HK-2 (cell line): ENCODE results near the gene SLCO6A1.

ENCODE experiments used
- DNase-seq: peaks from one replicate; pipeline ENCODE4 v3.0.0-alpha.2; 2018; ENCODE audit not compliant: unreplicated experiment

The SLCO6A1 gene

DNA sequence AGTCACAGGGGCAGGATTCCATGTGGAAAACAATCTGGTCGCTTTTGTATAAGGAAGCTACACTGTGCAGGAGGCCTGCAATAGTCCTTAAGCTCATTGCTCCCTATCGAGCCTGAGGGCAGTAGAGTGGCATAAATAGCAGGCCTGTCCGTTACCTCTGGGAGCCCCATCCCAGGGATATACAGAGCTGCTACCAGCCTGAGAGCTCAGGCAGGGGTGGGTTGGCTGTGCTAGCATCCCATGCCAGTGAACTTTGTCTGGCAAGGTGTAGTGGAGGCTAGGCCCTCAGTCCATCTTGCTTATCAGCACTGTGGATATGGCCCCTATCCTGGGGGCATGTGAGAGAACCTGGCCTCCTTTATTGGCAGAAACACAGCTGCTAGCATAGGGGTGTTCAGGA is 47.7 kb downstream of the SLCO6A1 start:
- no peak for DNase-seq

DNA sequence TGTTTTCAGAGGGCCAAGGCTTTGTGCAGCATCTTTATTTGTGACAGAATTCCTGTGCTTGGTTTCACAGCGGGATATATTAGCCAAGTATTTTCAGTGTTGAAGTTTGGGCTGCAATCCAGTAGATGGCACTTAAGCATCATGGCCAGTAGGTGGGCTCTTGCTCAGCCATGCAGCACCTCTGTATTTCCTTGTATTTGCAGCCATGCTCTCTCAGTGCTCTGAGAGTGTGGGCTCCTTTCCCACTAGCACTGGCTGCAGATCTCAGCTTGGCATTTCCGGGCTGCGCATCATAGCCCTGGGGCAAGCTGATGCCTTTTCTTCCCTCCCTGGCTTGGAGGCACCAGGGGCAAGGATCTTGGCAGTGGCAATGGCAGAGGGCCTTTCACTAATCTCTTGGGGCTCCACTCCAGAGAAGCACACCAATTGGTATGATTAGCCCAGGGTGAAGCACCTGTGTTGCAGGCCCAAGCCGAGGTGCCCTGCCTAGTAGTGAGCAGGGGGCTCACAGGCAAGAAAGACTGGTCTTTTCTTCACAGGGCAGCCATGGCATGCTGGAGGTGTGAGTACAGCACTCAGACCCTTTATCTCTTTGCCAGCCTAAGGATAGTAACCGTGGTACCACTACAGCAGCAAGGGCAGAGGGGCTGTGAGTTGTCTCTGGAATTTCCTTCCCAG is 48.3 kb downstream of the SLCO6A1 start:
- no peak for DNase-seq

DNA sequence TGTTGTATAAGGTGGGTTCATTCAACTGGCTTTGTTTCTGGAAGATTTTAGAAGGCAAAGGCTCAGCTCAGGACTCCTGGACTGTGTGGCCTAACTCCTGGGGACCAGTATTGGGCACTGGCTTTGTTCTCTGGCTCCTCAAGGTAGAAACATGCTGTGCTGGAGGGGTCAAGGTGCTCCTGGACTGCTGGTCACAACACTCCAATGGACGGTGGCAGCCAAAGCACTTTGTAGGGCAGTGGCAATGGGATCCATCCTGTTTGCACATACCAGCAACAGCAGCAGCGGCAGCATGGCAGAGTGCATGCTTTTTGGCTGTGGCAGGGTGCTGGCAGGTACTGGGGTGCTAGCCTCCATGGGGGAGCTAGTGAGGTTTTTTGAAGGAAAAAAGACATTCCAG is 65.3 kb downstream of the SLCO6A1 start:
- DNase-seq = no peak

DNA sequence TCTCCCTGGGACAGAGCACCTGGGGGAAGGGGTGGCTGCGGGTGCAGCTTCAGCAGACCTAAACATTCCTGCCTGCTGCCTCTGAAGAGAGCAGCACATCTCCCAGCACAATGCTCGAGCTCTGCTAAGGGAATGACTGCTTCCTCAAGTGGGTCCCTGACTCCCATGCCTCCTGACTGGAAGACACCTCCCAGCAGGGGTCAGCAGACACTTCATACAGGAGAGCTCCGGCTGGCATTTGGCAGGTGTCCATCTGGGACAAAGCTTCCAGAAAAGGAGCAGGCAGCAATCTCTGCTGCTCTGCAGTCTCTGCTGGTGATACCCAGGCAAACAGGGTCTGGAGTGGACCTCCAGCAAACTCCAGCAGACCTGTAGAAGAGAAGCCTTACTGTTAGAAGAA is 77.2 kb downstream of the SLCO6A1 start:
- no peak for DNase-seq

DNA sequence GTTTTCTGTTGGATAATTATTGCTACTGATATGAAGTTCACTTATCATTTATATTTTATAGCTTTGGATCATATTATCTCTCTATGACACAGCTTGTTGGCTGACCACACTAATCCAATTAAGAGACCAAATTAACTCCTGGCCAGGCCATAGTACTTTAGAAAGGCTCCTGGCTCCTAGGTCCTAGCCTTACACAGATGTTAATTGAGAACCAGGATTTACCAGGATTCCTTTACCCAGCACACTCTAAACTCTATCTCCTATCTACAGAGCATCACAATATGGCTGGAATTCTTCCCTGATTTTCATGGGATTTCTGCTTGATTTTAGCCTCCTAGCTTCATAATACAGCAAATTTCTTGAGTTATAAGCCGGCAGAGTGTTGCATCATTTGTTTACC is 80.3 kb downstream of the SLCO6A1 start:
- no peak for DNase-seq

DNA sequence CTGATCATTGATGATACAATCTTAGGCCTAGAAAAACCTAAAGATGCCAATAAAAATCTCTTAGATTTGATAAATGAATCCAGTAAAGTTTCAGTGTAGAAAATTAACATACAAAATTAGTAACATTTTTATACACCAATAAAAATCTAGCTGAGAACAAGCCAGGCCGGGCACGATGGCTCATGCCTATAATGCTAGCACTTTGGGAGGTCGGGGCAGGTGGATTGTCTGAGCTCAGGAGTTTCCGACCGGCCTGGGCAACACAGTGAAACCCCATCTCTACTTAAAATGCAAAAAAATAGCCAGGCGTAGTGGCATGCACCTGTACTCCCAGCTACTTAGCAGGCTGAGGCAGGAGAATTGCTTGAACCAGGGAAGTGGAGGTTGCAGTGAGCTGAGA is 84.4 kb downstream of the SLCO6A1 start:
- DNase-seq = no peak

DNA sequence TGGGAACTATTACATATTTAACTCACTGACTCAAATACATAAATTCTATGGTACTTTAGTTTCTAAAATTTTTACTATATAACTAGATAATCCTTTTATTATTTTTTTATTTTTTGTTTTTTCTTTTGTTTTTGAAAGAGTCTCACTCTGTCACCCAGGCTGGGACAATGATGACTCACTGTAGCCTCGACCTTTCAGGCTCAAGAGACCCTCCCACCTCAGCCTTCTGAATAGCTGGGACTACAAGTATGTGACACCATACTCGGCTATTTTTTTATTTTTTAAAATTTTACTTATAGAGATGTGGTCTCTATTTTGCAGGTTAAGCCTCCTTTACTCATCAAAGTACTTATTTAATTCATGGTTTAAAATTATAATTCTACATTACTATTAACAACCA is 110.6 kb downstream of the SLCO6A1 start:
- DNase-seq = no peak

DNA sequence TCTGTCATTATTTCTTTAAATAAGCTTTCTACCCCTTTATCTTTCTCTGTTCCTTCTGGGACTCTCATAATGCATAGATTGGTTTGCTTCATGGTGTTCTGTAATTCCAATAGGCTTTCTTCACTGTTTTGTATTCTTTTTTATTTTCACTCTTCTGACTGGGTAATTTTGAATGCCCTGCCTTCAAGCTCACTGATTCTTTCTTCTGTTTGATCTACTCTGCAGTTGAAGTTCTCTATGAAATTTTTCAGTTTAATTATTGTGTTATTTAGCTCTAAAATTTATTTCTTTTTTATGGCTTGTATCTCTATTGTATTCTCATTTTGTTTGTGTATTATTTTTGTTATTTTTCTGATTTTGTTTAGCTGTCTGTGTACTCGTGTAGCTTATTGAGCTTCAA is 113.4 kb downstream of the SLCO6A1 start:
- DNase-seq = no peak

DNA sequence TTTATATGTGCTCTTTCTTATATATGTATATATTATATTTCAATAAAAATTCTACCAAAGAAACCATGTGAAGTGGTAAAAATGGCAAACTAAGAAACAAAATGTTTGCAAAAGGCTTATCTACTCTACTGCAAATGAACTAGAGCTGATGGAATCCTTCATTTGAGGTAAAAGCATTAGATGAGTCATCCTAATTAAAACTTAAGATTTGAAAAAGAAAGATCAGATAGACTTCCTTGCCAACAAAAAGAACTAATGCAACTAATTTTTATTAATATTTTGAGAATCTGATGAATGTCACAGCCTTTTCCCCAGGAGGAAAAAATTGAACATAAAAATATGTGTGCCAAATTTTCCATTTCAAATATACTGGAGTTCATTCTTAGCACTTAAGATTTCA is 118.6 kb downstream of the SLCO6A1 start:
- DNase-seq = no peak

DNA sequence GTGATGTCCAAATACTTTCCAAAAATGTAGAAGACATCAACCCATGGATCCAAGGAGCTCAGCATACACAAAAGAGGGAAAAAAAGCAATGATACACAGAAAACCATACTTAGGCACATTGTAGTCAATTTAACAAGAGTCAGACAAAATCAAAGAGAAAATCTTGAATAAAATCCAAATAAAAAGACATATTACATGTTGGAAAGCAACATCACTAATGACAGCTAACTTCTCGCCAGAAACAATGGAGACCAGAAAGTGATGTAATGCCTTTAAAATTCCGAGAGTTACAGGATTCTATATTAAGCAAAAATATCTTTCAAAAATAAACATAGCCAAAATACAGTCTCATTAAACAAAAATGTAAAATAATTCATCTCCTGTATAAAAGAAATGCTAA is 122.9 kb downstream of the SLCO6A1 start:
- DNase-seq = no peak

DNA sequence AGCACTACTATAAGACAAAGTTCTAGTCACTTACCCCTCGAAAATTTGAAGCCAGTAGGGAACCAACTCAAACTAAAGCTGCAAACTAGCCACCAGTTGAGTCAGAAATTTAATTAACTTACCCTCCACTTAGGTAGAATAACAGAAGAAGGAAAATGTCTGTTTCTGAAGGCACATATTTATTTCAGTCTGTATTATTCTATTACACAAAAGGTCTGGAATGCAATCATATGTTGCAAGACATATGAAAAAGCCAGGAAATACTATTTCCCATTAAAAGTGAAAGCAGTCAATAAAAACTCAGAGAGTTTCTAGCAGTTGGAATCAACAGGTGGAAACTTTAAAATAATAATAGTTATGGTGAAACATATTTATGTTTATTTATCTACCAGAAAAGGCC is 123.5 kb downstream of the SLCO6A1 start:
- no peak for DNase-seq

DNA sequence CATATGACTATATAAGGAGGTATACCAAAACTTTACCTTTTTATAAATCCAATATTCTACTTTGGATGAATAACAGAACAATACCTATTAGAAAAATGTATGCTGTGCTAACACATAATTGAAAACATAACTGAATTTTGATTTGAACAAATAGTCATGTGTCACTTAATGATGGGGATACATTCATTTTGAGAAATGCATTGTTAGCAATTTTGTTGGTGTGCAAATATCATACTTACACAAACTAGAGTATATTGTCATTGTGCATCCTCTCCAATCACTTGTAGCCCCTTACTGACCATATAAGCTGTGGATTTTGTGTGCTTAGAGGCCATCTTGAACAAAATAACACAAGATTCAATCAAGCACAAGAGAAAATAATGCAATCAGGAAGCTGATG is 130.4 kb downstream of the SLCO6A1 start:
- no peak for DNase-seq

DNA sequence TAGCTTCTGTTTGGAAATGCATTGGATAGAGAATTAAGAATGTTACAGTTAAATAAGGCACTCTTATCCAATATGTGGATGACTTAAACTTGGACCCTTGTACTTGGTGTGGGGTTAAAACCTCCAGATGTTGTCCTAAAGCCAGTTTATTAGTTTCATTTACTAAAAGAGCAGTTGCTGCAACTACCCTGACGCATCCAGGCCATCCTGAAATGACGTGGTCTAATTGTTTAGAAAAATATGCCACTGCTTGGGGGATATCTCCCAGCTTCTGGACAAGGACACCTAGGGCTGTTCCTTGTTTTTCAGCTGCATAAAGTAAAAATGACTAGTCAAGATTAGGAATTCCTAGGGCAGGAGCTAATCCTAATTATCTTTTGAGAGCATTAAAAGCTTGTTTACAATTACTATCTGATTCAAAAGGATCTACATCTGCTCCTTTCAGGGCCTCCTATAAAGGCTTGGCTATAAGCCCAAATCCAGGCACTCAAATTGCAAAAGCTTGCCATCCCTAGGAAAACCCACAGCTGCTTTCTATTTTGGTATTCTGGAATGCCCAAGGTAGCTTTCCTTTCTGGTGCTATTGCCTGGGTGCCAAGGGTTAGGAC is 157.0 kb downstream of the SLCO6A1 start:
- DNase-seq = no peak

DNA sequence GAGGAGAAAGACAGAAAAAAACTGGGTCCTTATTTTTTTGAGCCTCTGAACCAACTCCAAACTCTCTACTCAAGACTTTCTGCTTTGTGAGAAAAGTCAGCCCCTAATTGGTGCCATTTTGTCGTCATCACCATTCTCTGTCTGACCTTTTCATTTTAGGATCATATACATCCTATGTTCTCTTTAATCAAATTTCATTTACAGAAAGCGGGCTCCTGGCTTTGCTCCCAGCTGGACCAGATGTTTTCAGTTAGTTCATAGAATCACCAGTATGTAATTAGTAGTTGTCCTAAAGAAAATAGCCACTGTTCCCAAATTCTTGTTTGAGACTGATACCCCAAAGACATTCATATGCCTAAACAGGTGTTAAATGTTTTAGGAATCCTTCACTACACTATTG is 174.1 kb downstream of the SLCO6A1 start:
- no peak for DNase-seq
